GM12892 (cell line): Measurements from ENCODE around the gene CRACR2A. TPM values are rescaled to one million over a fixed set of nuclear protein-coding genes. Genes with fewer than 3 reads are reported as not detected.

ENCODE experiments used
- DNase-seq: peaks from one replicate; pipeline ENCODE4 v3.0.0; 2011; ENCODE audit not compliant: insufficient read length
- FAIRE-seq: peaks from 2 replicates; lab custom pipeline; 2011; peaks lifted over from hg19 to GRCh38; lab: Jason Lieb, UNC
- POLR2A ChIP-seq: IDR thresholded peaks from 2 replicates; pipeline ENCODE4 v1.6.1; 2011; ENCODE audit warnings: low read depth, low read length, control low read depth
- POLR2AphosphoS5 ChIP-seq: IDR thresholded peaks from 2 replicates; pipeline ENCODE4 v1.6.1; 2011; ENCODE audit warnings: low read depth, low read length, control low read depth
- TAF1 ChIP-seq: IDR thresholded peaks from 2 replicates; pipeline ENCODE4 v1.6.1; 2011; ENCODE audit warnings: low read depth, mild to moderate bottlenecking, control low read depth, low read length, borderline replicate concordance
- polyA plus RNA-seq: library from polyadenylated mRNA; unstranded; fragments of >200 nt; gene quantifications from one replicate; pipeline ENCODE4 v1.2.1, GENCODE V29; 2012; ENCODE audit warnings: missing spikeins, inconsistent platforms; ENCODE audit not compliant: missing spikeins

Gene CRACR2A
- polyA plus RNA-seq, result 8.8 TPM

DNA sequence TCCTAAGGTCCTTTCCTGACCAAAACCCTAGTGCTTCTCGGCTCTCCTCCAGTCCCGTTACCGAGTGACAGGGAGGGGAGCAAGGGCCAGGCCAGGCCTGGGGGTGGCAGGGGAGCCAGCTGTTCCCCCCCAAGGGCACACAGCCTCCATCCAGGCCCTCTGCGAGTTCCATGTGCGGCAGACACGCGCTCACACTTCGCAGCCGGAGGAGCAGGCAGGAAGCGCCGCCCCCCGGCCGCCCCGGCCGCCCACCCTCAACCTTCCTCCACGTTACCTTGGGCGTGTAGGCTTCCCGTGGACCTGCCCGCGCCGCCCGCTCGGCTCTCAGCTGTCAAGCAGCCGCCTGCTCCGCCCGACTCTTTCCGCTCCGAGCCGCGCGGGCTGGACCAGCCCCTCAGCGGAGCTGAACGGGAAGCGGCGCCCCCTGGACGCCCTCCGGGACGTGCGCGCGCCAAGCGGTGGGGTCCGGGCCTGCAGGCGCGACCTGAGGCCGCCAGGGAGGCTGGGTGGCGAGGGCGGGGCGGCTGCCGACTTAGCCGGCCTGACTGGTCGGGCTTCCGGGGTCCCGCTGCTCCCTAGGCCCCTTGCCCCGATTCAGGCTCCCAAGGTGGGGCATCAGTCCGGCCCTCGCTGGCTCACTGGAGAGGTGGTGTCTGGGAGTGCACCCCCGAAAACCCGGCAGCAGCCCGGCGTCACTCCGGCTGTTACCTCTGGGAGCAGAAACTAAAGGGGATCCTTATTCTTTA lies at the start of gene CRACR2A:
Gene CRACR2A (minus strand): TSS at position 369 of the 746 bp plus-strand sequence. CDS start 56,110 bp downstream, outside the sequence.
- FAIRE-seq, result no peak
- TF ChIP-seq POLR2AphosphoS5, result no peak; the same call in 1 of the 2 replicates
- TF ChIP-seq TAF1, result 0 out of 2 replicates have a peak, but pooled peaks have one; percentile 23
- TF ChIP-seq POLR2A, result peak; percentile 70; the same call in 1 of the 2 replicates
- peak; percentile 88 for DNase-seq

- FAIRE-seq (no peak), DNase-seq (no peak)
- TF ChIP-seq POLR2A (no peak), TAF1 (no peak), POLR2AphosphoS5 (no peak)
Measured at GRCh38 chr12:3797531-3798048, 44.7 kb upstream of the CRACR2A start.

DNA sequence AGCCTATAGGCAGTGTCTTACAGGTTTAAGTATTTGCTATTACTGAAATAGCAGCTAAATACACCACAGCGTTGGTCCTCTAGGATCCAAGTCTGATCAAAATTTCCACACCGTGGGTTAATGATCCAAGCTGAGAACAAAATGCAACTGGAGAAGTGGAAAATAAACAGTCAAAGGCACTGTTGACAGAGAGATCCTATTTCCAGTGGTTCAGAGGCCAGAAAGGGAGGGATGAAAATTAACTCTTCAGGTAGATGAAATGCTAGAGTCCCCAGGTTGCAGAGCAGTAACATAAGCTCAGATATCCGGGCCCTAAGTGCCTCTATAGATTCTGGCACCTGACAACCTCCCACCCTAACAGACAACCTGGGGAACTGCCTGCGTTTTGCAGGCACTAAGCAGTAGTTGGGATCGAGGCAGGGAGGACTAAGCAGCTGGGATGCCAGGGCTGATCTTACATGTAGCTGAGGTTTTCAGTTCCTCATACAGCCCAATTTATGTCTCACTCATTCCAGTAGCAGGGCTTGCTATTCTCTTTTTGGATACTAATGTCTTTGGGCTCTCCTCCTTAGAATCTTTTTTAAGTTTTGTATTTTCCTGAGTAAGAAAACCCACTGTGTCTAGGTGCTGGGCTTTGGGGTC lies 42.7 kb upstream of the CRACR2A start:
- FAIRE-seq (no peak), DNase-seq (no peak)
- TF ChIP-seq POLR2A (no peak), POLR2AphosphoS5 (no peak), TAF1 (no peak)

DNA sequence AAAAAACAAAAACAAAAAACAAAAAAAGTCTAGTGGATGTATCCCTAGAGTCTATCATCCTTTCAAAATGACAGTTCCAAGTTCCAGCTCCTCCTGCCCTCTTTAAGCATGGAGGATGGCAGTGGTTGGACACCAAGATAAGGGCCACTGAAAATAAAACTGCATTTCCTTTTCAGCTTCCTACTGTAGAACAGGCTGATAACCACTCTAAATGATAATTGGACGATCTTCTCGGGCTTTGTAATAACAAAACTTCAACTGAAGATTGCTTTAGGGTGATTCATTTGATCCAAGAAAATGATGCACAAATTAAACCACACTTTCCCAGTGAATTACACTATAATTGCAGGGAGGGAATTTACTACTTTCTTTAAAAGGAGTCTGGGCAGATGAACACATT lies 42.2 kb upstream of the CRACR2A start:
- no peak for DNase-seq
- TF ChIP-seq POLR2AphosphoS5 (no peak), POLR2A (no peak), TAF1 (no peak)
- FAIRE-seq, result no peak

- no peak for FAIRE-seq
- TF ChIP-seq POLR2A (no peak), TAF1 (no peak), POLR2AphosphoS5 (no peak)
- DNase-seq, result no peak
Measured at GRCh38 chr12:3792623-3793288, 39.8 kb upstream of the CRACR2A start.

- no peak for FAIRE-seq
- DNase-seq, result no peak
- TF ChIP-seq TAF1 (no peak), POLR2AphosphoS5 (no peak), POLR2A (no peak)
Measured at GRCh38 chr12:3791256-3791874, 38.5 kb upstream of the CRACR2A start.

- FAIRE-seq (no peak), DNase-seq (no peak)
- TF ChIP-seq TAF1, result no peak
- no peak for TF ChIP-seq POLR2A
- no peak for TF ChIP-seq POLR2AphosphoS5
Measured at GRCh38 chr12:3790642-3791041, 37.7 kb upstream of the CRACR2A start.

- no peak for DNase-seq
- FAIRE-seq, result no peak
- TF ChIP-seq TAF1 (no peak), POLR2AphosphoS5 (no peak), POLR2A (no peak)
Measured at GRCh38 chr12:3789838-3790237, 36.9 kb upstream of the CRACR2A start.

- DNase-seq (no peak), FAIRE-seq (peak; percentile 48)
- TF ChIP-seq TAF1 (no peak), POLR2AphosphoS5 (no peak), POLR2A (no peak)
Measured at GRCh38 chr12:3777206-3777809, 24.4 kb upstream of the CRACR2A start.

GRCh38 chr12:3775385-3776035 lies 22.6 kb upstream of the CRACR2A start:
- no peak for FAIRE-seq
- DNase-seq, result no peak
- TF ChIP-seq POLR2A (no peak), TAF1 (no peak), POLR2AphosphoS5 (no peak)
